K562 (cell line): ENCODE measurements around the gene NOSTRIN. TPM values are rescaled to one million over a fixed set of nuclear protein-coding genes. Genes with fewer than 3 reads are reported as not detected.

Source experiments
- BDP1 ChIP-seq: IDR thresholded peaks from 3 replicates; pipeline ENCODE4 v1.6.1; 2011; ENCODE audit not compliant: insufficient read length, insufficient read depth
- BRCA1 ChIP-seq, 2 experiments: fragments of 450-650 bp in 1 of 2; sonication (generic) in 1 of 2; formaldehyde crosslinking in 1 of 2; IDR thresholded peaks; 2 replicates each; pipeline versions ENCODE4 v1.5.0 to v1.6.1; 2017 to 2020; ENCODE audit warnings: mild to moderate bottlenecking in 1 of 2, missing genetic modification reagents in 1 of 2
- CBX3 ChIP-seq, 2 experiments: IDR thresholded peaks; 1 replicate in 1 of 2; 2 replicates in 1 of 2; pipeline ENCODE4 v1.6.1; 2012; ENCODE audit warnings: inconsistent platforms in 2 of 2, low read length in 2 of 2, borderline replicate concordance in 1 of 2, control low read depth in 1 of 2
- CEBPB ChIP-seq: fragments of 450-650 bp; IDR thresholded peaks from 2 replicates; pipeline ENCODE4 v1.6.1; 2016; ENCODE audit warnings: missing genetic modification characterization, missing compliant biosample characterization
- EP300 ChIP-seq: IDR thresholded peaks from 2 replicates; pipeline ENCODE4 v1.6.1; 2012; ENCODE audit warnings: low read length, improper control_type of control experiment
- ERF ChIP-seq: fragments of 450-650 bp; formaldehyde crosslinking; IDR thresholded peaks from 2 replicates; pipeline ENCODE4 v1.4.0; 2020; ENCODE audit warnings: mild to moderate bottlenecking, mixed read lengths
- HOXB6 ChIP-seq: fragments of 250-450 bp; sonication (Bioruptor Pico); IDR thresholded peaks from 2 replicates; pipeline ENCODE4 v1.5.1; 2022; ENCODE audit warnings: mild to moderate bottlenecking, borderline replicate concordance
- NCOA1 ChIP-seq: fragments of 450-650 bp; IDR thresholded peaks from 2 replicates; pipeline ENCODE4 v1.6.1; 2016; ENCODE audit warnings: low read depth
- NFATC3 ChIP-seq: fragments of 450-650 bp; IDR thresholded peaks from 2 replicates; pipeline ENCODE4 v1.6.1; 2017; ENCODE audit warnings: mild to moderate bottlenecking
- RUNX1 ChIP-seq: sonication (generic); IDR thresholded peaks from 2 replicates; pipeline ENCODE4 v1.6.1; 2016; ENCODE audit warnings: antibody characterized with exemption, low read depth
- SMAD1 ChIP-seq: fragments of 150-350 bp; IDR thresholded peaks from 2 replicates; pipeline ENCODE4 v1.6.1; 2014; ENCODE audit warnings: low read length, low read depth; ENCODE audit not compliant: partially characterized antibody
- SMARCB1 ChIP-seq: IDR thresholded peaks from 2 replicates; pipeline ENCODE4 v1.6.1; 2011; ENCODE audit warnings: improper control_type of control experiment, low read depth; ENCODE audit not compliant: insufficient read length
- STAT5A ChIP-seq: IDR thresholded peaks from 2 replicates; pipeline ENCODE4 v1.6.1; 2012; ENCODE audit warnings: low read length, inconsistent platforms, borderline replicate concordance
- XRCC5 ChIP-seq: fragments of 200-400 bp; formaldehyde crosslinking; IDR thresholded peaks from 2 replicates; pipeline ENCODE4 v1.6.1; 2017; ENCODE audit warnings: low read depth, mild to moderate bottlenecking, low read length
- ZC3H4 ChIP-seq: sonication (generic); formaldehyde crosslinking; IDR thresholded peaks from 2 replicates; pipeline ENCODE4 v1.9.0; 2021; ENCODE audit warnings: missing genetic modification reagents, borderline replicate concordance
- ZKSCAN3 ChIP-seq: fragments of 250-450 bp; sonication (Bioruptor Pico); IDR thresholded peaks from 2 replicates; pipeline ENCODE4 v1.4.0; 2020
- ZNF124 ChIP-seq: sonication (generic); formaldehyde crosslinking; IDR thresholded peaks from 2 replicates; pipeline ENCODE4 v1.8.1; 2022; ENCODE audit warnings: missing genetic modification reagents
- ZNF324 ChIP-seq: fragments of 250-450 bp; sonication (Bioruptor Pico); IDR thresholded peaks from 2 replicates; pipeline ENCODE4 v1.4.0; 2020; ENCODE audit warnings: mild to moderate bottlenecking
- ZNF41 ChIP-seq: fragments of 250-450 bp; sonication (Bioruptor Pico); conservative IDR thresholded peaks from 2 replicates; pipeline ENCODE4 v1.4.0; 2020; ENCODE audit warnings: mild to moderate bottlenecking
- ZNF445 ChIP-seq: fragments of 250-450 bp; sonication (Bioruptor Pico); IDR thresholded peaks from 2 replicates; pipeline ENCODE4 v1.4.0; 2020; ENCODE audit warnings: low read depth, mild to moderate bottlenecking, moderate library complexity
- ZNF830 ChIP-seq: fragments of 250-450 bp; sonication (Bioruptor Pico); IDR thresholded peaks from 2 replicates; pipeline ENCODE4 v1.5.0; 2021; ENCODE audit warnings: mild to moderate bottlenecking
- polyA plus RNA-seq, 8 experiments: library from polyadenylated mRNA; depleted of rRNA in 4 of 8; stranded (reverse) in 5 of 8; unstranded in 3 of 8; fragments of >200 nt; fragmentation: Nextera tagmentation in 2 of 8; fragmentation: Illumina TruSeq in 1 of 8; extraction: Ambion mirVana in 2 of 8; extraction: Trizol in 1 of 8; gene quantifications; 2 replicates each; pipeline versions ENCODE4 v1.2.1 to v1.2.3, GENCODE V29; 2011 to 2014; ENCODE audit warnings: inconsistent platforms in 1 of 8, missing spikeins in 1 of 8
- total RNA-seq, 7 experiments: library from RNA; depleted of rRNA in 6 of 7; stranded (reverse); fragments of >200 nt in 6 of 7; fragmentation: Illumina TruSeq in 2 of 7; extraction: Trizol in 2 of 7; gene quantifications; 2 replicates each; pipeline versions ENCODE4 v1.2.1 to v1.2.3, GENCODE V29; 2011 to 2021; ENCODE audit warnings: low replicate concordance in 1 of 7
- TF ChIP-seq, protein P1 (sequence below): sonication (generic); formaldehyde crosslinking; IDR thresholded peaks from 2 replicates; pipeline ENCODE4 v1.8.0; 2023; ENCODE audit warnings: mild to moderate bottlenecking, missing genetic modification reagents
- TF ChIP-seq, protein P2 (sequence below): fragments of 250-450 bp; sonication (Bioruptor Pico); IDR thresholded peaks from 2 replicates; pipeline ENCODE4 v1.8.0; 2022; ENCODE audit warnings: inconsistent platforms
- TF ChIP-seq, protein P3 (sequence below), 2 experiments: IDR thresholded peaks; 2 replicates each; pipeline ENCODE4 v1.6.1; 2011; ENCODE audit warnings: borderline replicate concordance in 1 of 2, control low read depth in 1 of 2, low read depth in 1 of 2, low read length in 1 of 2, mild to moderate bottlenecking in 1 of 2, mixed read lengths in 1 of 2, moderate library complexity in 1 of 2; ENCODE audit not compliant: insufficient read depth in 1 of 2, insufficient read length in 1 of 2, poor library complexity in 1 of 2, severe bottlenecking in 1 of 2; ENCODE audit errors: extremely low read depth in 1 of 2
- TF ChIP-seq, protein P4 (sequence below): sonication (generic); formaldehyde crosslinking; IDR thresholded peaks from 2 replicates; pipeline ENCODE4 v1.9.0; 2022; ENCODE audit warnings: mild to moderate bottlenecking, missing genetic modification reagents

The NOSTRIN gene
- total and polyA plus RNA-seq, 9 of the 15 experiments (the other 6 are each of a cell fraction or from before 2014, with no cell fraction given) = 26.7 to 82.9 (median 56.3) TPM

DNA sequence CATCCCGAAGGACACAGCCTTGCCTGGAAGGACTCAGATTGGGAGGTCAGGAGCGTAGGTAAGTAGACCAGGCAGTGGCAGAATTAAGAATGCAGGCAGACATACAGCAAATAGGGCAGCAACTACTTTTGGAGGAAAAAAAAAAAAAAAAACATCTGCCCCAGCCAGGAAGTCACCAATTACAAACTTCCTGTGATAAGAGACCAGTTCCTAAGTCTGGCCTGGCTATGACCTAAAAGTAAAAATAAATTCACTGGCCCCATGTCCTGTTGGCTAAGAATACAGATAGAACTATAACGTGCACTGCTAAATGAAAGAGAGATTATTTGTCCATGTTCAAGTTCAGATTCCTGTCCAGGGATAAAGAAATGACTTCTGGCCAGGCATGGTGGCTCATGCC is 45.2 kb upstream of the NOSTRIN start (continued):
- TF ChIP-seq SMAD1 (no peak), CBX3 (IDR thresholded peaks at IDR 0.05; ENCODE audit: borderline replicate concordance in 1 of 2, low read length in 2 of 2) (no peak), STAT5A (no peak), SMARCB1 (no peak), ZNF41 (CRISPR knock-in tag) (no peak), BDP1 (no peak), RUNX1 (no peak), BRCA1 (IDR thresholded peaks at IDR 0.05) (no peak), BRCA1 (CRISPR knock-in tag; IDR thresholded peaks at IDR 0.05) (no peak), ZKSCAN3 (CRISPR knock-in tag) (no peak), XRCC5 (no peak), NCOA1 (0 out of 2 replicates have a peak, but pooled peaks have one; percentile 26), EP300 (peak; percentile 35; the same call in 1 of the 2 replicates), ZNF324 (CRISPR knock-in tag) (no peak), HOXB6 (CRISPR knock-in tag) (no peak), CEBPB (tag) (no peak), ZNF445 (0 out of 2 replicates have a peak, but pooled peaks have one; percentile 28), ZC3H4 (CRISPR knock-in tag) (no peak), NFATC3 (no peak), ZNF830 (no peak), ZNF124 (CRISPR knock-in tag) (no peak), ERF (no peak)
- TF ChIP-seq, protein P1, sequence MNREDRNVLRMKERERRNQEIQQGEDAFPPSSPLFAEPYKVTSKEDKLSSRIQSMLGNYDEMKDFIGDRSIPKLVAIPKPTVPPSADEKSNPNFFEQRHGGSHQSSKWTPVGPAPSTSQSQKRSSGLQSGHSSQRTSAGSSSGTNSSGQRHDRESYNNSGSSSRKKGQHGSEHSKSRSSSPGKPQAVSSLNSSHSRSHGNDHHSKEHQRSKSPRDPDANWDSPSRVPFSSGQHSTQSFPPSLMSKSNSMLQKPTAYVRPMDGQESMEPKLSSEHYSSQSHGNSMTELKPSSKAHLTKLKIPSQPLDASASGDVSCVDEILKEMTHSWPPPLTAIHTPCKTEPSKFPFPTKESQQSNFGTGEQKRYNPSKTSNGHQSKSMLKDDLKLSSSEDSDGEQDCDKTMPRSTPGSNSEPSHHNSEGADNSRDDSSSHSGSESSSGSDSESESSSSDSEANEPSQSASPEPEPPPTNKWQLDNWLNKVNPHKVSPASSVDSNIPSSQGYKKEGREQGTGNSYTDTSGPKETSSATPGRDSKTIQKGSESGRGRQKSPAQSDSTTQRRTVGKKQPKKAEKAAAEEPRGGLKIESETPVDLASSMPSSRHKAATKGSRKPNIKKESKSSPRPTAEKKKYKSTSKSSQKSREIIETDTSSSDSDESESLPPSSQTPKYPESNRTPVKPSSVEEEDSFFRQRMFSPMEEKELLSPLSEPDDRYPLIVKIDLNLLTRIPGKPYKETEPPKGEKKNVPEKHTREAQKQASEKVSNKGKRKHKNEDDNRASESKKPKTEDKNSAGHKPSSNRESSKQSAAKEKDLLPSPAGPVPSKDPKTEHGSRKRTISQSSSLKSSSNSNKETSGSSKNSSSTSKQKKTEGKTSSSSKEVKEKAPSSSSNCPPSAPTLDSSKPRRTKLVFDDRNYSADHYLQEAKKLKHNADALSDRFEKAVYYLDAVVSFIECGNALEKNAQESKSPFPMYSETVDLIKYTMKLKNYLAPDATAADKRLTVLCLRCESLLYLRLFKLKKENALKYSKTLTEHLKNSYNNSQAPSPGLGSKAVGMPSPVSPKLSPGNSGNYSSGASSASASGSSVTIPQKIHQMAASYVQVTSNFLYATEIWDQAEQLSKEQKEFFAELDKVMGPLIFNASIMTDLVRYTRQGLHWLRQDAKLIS = no peak
- TF ChIP-seq, protein P2, sequence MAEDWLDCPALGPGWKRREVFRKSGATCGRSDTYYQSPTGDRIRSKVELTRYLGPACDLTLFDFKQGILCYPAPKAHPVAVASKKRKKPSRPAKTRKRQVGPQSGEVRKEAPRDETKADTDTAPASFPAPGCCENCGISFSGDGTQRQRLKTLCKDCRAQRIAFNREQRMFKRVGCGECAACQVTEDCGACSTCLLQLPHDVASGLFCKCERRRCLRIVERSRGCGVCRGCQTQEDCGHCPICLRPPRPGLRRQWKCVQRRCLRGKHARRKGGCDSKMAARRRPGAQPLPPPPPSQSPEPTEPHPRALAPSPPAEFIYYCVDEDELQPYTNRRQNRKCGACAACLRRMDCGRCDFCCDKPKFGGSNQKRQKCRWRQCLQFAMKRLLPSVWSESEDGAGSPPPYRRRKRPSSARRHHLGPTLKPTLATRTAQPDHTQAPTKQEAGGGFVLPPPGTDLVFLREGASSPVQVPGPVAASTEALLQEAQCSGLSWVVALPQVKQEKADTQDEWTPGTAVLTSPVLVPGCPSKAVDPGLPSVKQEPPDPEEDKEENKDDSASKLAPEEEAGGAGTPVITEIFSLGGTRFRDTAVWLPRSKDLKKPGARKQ (CRISPR knock-in tag) = no peak
- TF ChIP-seq, protein P3, sequence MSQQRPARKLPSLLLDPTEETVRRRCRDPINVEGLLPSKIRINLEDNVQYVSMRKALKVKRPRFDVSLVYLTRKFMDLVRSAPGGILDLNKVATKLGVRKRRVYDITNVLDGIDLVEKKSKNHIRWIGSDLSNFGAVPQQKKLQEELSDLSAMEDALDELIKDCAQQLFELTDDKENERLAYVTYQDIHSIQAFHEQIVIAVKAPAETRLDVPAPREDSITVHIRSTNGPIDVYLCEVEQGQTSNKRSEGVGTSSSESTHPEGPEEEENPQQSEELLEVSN (IDR thresholded peaks at IDR 0.05; ENCODE audit: borderline replicate concordance in 1 of 2, extremely low read depth in 1 of 2, insufficient read depth in 1 of 2, insufficient read length in 1 of 2, low read depth in 1 of 2, low read length in 1 of 2, poor library complexity in 1 of 2, severe bottlenecking in 1 of 2) = no peak
- TF ChIP-seq, protein P4, sequence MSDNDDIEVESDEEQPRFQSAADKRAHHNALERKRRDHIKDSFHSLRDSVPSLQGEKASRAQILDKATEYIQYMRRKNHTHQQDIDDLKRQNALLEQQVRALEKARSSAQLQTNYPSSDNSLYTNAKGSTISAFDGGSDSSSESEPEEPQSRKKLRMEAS = no peak
